ENCODE data around the gene CEP295NL. TPM values are rescaled to one million over a fixed set of nuclear protein-coding genes. Genes with fewer than 3 reads are reported as not detected.
A peak's percentile ranks its signal among the peaks of the same experiment; 100 is the strongest.

CEP295NL gene
- total RNA-seq, 1 donor from 2014 or later = 3.8 TPM

DNA sequence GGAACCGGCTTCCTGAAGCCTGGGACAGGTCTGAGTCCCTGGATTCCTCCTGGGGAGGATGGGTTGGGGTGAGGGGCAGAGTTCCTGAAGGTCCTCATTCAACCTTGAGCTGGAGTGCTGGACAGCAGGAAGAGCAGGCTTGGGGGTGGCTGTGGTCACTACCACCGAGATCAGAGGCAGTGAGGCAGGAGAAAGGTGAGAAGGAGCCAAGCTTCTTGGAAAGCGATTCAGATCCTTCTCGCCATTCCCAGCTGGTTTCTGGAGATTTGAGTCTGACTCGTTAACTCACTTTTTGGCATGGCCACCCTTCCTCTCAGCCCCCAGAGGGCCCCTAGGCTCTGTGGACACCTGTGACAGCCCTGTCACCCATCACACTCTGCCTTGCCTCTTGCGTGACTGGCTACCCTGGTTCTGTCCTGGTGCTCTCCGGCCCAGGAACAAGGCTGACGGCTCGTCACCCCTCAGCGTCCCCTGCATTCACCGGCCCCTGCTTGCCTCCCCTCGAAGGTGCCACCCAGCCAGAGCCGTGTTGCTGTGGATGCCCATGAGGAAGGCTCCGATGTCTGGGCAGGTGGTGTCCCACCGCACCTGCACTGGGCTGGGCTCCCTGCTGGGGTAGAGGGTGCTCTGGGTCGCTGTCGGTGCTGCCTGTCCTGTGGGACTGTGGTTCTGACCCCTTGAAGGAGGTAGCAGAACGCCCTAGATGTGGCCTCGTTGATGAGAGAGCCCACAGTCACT is 31.8 kb upstream of the CEP295NL start:
- Mint-ChIP-seq H3K4me3 (peak overlapping the region; percentile 60), H3K27ac (peak overlapping the region; percentile 85), H3K4me1 (ENCODE audit: unreplicated experiment) (peaks cover 30% of the 10 kb centered on the region), H3K36me3 (no peaks in the 10 kb centered on the region), H3K27me3 (no peaks in the 10 kb centered on the region), H3K9me3 (no peaks in the 10 kb centered on the region)
- DNase-seq (ENCODE audit: extremely low spot score, unreplicated experiment) = no peak
- TF ChIP-seq, protein P1, sequence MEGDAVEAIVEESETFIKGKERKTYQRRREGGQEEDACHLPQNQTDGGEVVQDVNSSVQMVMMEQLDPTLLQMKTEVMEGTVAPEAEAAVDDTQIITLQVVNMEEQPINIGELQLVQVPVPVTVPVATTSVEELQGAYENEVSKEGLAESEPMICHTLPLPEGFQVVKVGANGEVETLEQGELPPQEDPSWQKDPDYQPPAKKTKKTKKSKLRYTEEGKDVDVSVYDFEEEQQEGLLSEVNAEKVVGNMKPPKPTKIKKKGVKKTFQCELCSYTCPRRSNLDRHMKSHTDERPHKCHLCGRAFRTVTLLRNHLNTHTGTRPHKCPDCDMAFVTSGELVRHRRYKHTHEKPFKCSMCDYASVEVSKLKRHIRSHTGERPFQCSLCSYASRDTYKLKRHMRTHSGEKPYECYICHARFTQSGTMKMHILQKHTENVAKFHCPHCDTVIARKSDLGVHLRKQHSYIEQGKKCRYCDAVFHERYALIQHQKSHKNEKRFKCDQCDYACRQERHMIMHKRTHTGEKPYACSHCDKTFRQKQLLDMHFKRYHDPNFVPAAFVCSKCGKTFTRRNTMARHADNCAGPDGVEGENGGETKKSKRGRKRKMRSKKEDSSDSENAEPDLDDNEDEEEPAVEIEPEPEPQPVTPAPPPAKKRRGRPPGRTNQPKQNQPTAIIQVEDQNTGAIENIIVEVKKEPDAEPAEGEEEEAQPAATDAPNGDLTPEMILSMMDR (conservative IDR thresholded peaks at IDR 0.05) = no peak

DNA sequence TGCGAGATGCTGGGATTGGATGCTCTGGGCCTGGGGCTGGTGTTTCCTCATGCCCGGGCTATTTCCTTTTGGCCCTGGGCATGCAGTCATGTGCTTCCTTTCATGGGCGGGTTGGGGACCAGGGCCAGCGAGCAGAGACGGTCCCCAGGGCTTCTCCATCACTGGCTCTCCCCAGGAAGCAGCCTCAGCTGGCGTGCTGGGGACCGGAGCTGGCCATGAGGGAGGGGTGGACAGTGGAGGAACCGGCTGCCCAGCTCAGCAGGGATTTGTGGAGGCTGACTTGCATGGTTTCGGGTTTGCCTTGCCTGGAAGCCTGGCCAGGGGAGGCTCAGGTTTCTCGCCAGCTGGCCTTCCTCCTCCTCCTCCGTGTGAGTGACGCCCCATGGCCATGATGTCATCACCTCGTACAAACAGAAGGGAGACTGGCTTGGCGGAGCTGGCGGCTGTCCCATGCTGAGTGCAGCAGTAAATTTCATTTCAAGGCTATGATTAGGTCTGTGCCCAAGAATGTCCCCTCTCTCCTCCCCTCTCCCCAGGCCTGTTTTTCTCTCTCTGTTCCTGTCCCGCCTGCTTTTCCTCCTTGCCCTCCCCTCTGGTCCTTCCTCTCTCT is 31.1 kb upstream of the CEP295NL start:
- Mint-ChIP-seq H3K4me1 (ENCODE audit: unreplicated experiment) (peaks cover 26% of the 10 kb centered on the region), H3K36me3 (no peaks in the 10 kb centered on the region), H3K27me3 (no peaks in the 10 kb centered on the region), H3K9me3 (no peaks in the 10 kb centered on the region), H3K4me3 (peak overlapping the region; percentile 60), H3K27ac (peak overlapping the region; percentile 85)
- TF ChIP-seq, protein P1 (conservative IDR thresholded peaks at IDR 0.05) = no peak
- peak; percentile 84 for DNase-seq (ENCODE audit: extremely low spot score, unreplicated experiment)

DNA sequence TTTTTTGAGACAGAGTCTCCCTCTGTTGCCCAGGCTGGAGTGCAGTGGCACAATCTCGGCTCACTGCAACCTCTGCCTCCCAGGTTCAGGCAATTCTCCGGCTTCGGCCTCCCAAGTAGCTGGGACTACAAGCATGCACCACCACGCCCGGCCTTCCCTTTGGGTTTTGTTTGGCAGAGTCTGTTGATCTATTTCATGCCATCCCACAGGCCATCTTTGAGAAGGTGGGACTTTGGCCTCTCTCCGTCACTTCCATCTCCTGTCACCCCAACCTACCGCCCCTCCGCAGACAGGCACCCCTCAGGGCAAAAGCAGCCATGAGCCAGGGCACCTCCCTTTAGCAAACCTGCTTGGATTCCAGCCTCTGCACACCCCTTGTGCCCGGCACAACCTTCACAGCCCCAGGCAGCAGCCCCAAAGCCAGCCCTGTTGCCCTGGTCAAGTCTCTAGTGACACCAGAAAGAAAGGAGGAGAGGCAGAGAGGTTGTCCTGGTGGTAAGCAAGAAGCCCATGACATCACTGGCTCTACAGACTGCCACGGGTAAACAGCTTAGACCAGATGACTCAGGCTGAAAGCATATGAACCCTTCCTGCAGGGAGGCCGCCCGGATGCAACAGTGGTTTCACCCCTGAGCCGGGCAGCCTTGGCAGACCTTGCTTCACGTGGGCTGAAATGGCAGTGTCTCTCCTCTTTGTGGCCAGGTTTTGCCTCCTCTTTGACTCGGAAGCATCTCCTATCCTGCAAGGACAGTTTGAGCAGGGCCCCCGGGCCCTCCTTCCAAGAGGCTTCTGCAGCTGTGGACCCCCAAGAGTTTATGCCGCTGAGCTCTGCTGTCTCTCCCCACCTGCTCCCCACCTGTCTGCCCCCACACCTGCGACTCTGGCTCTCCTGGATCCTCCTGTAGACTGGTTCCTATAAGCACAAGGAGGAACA is 30.3 kb upstream of the CEP295NL start:
- no peak for DNase-seq (ENCODE audit: extremely low spot score, unreplicated experiment)
- TF ChIP-seq, protein P1 (conservative IDR thresholded peaks at IDR 0.05) = no peak
- Mint-ChIP-seq H3K4me1 (ENCODE audit: unreplicated experiment) (peaks cover 26% of the 10 kb centered on the region), H3K4me3 (no peak overlapping the region), H3K36me3 (no peaks in the 10 kb centered on the region), H3K27ac (peak overlapping the region; percentile 85), H3K9me3 (no peaks in the 10 kb centered on the region), H3K27me3 (no peaks in the 10 kb centered on the region)

DNA sequence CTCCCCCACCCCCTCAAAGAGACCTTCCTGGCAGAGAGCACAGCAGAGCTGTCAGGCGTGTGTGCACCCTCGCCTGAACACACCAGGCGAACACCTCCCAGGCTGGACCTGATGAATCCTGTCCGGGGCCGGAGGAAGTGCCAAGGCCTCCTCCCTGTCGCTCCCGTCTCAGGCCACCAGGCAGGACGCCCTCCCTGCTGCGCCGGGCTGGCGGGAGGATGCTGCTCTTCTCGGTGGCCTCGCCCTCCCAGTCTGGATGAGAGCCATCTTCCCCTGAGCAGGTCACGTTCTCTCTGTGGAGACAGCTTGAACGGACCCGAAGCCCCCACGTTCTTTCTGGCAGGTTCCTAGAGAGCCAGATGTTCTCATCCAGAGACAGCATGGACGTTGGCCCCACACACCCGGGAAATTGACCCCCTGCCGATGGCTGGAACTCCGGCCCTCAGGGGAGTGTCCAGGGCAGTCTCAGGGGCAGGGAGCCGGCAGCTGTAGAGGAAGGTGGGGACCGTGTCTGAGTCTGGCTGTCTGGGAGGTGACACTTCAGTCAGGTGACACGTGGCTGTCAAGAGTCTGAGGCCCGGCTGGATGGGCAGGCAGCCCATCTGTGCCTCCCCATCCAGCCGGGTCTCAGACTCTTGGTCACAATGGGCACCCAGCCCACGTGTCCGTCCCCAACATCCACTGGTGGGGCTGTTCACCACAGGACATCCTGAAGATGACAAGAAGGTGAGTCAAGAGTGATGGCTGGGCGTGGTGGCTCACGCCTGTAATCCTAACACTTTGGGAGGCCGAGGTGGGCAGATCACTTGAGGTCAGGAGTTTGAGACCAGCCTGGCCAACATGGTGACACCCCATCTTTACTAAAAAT is 27.1 kb upstream of the CEP295NL start:
- DNase-seq (ENCODE audit: extremely low spot score, unreplicated experiment) = no peak
- Mint-ChIP-seq H3K9me3 (no peaks in the 10 kb centered on the region), H3K36me3 (no peaks in the 10 kb centered on the region)

More for the DNA sequence above, 27.1 kb upstream of the CEP295NL start:
- no peaks in the 10 kb centered on the region for H3K27me3 Mint-ChIP-seq
- no peak overlapping the region for H3K4me3 Mint-ChIP-seq
- H3K4me1 Mint-ChIP-seq (ENCODE audit: unreplicated experiment) = peaks cover 30% of the 10 kb centered on the region
- no peak overlapping the region for H3K27ac Mint-ChIP-seq
- TF ChIP-seq, protein P1 (conservative IDR thresholded peaks at IDR 0.05) = no peak

Measured in type B pancreatic cell (in vitro differentiated cells).